CD4-positive, alpha-beta T cell treated with Interleukin-4 for 4 hours (primary cell): ENCODE data around the gene STARD9.

Source experiments
- DNase-seq: peaks from one replicate; pipeline ENCODE4 v3.0.0-alpha.2; 2020

The STARD9 gene

GRCh38 chr15:42632105-42632675 lies 56.8 kb downstream of the STARD9 start:
- no peak for DNase-seq

GRCh38 chr15:42640109-42640508 lies 64.7 kb downstream of the STARD9 start:
- DNase-seq: no peak

GRCh38 chr15:42650208-42651066 lies 75.0 kb downstream of the STARD9 start:
- peak; percentile 56 for DNase-seq

- DNase-seq: no peak
Measured at GRCh38 chr15:42665827-42666226, 90.4 kb downstream of the STARD9 start.

- DNase-seq: no peak
Measured at GRCh38 chr15:42667855-42668254, 92.4 kb downstream of the STARD9 start.

GRCh38 chr15:42670451-42670850 lies 95.0 kb downstream of the STARD9 start:
- DNase-seq: no peak

- no peak for DNase-seq
Measured at GRCh38 chr15:42672444-42672843, 97.0 kb downstream of the STARD9 start.

- no peak for DNase-seq
Measured at GRCh38 chr15:42674472-42674871, 99.1 kb downstream of the STARD9 start.

- DNase-seq: no peak
Measured at GRCh38 chr15:42675021-42675420, 99.6 kb downstream of the STARD9 start.

GRCh38 chr15:42679285-42680141 lies 104.1 kb downstream of the STARD9 start:
- no peak for DNase-seq

- peak; percentile 6 for DNase-seq
Measured at GRCh38 chr15:42680142-42680482, 104.7 kb downstream of the STARD9 start.

- DNase-seq: no peak
Measured at GRCh38 chr15:42681119-42681518, 105.7 kb downstream of the STARD9 start.

GRCh38 chr15:42686281-42686680 lies 110.9 kb downstream of the STARD9 start:
- no peak for DNase-seq

- no peak for DNase-seq
Measured at GRCh38 chr15:42687740-42688139, 112.3 kb downstream of the STARD9 start.

- no peak for DNase-seq
Measured at GRCh38 chr15:42688301-42688700, 112.9 kb downstream of the STARD9 start.

GRCh38 chr15:42691308-42691707 lies 115.9 kb downstream of the STARD9 start:
- DNase-seq: no peak

- no peak for DNase-seq
Measured at GRCh38 chr15:42691770-42692169, 116.4 kb downstream of the STARD9 start.

GRCh38 chr15:42692536-42692935 lies 117.1 kb downstream of the STARD9 start:
- no peak for DNase-seq

GRCh38 chr15:42692997-42693396 lies 117.6 kb downstream of the STARD9 start:
- DNase-seq: no peak

- DNase-seq: no peak
Measured at GRCh38 chr15:42693496-42693895, 118.1 kb downstream of the STARD9 start.

- no peak for DNase-seq
Measured at GRCh38 chr15:42693942-42694341, 118.5 kb downstream of the STARD9 start.

GRCh38 chr15:42694398-42694797 lies 119.0 kb downstream of the STARD9 start:
- no peak for DNase-seq

- no peak for DNase-seq
Measured at GRCh38 chr15:42695527-42696071, 120.2 kb downstream of the STARD9 start.
